ENCODE results near the gene IPCEF1.

DNA sequence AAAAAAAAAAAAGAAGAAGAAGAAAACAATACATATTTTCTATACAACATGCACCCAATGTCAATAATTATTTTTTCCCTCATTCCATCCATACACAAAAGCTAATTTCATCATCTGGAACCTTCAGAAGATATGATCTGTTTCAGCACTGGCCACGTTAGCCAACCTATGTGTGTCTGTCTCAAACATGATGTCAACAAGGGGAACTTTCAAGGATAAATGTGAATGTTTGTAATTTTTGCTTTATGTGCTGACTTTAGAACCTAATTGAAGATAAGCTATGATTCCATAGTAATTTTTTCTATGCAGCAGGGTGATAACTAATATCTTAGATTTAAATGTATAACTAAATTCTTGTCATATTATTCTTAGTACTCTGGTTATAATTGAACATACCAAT lies 37.9 kb downstream of the IPCEF1 start:
- TF ChIP-seq, protein P1, sequence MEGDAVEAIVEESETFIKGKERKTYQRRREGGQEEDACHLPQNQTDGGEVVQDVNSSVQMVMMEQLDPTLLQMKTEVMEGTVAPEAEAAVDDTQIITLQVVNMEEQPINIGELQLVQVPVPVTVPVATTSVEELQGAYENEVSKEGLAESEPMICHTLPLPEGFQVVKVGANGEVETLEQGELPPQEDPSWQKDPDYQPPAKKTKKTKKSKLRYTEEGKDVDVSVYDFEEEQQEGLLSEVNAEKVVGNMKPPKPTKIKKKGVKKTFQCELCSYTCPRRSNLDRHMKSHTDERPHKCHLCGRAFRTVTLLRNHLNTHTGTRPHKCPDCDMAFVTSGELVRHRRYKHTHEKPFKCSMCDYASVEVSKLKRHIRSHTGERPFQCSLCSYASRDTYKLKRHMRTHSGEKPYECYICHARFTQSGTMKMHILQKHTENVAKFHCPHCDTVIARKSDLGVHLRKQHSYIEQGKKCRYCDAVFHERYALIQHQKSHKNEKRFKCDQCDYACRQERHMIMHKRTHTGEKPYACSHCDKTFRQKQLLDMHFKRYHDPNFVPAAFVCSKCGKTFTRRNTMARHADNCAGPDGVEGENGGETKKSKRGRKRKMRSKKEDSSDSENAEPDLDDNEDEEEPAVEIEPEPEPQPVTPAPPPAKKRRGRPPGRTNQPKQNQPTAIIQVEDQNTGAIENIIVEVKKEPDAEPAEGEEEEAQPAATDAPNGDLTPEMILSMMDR (IDR thresholded peaks at IDR 0.05; ENCODE audit: poor library complexity), result no peak
- TF ChIP-seq EZH2 (IDR thresholded peaks at IDR 0.05; ENCODE audit: borderline replicate concordance), result no peak
